ENCODE results near the gene PNPLA7. TPM values are rescaled to one million over a fixed set of nuclear protein-coding genes. Genes with fewer than 3 reads are reported as not detected.

The PNPLA7 gene
- total RNA-seq, 1 experiment from 2014 or later, result 1.3 TPM

DNA sequence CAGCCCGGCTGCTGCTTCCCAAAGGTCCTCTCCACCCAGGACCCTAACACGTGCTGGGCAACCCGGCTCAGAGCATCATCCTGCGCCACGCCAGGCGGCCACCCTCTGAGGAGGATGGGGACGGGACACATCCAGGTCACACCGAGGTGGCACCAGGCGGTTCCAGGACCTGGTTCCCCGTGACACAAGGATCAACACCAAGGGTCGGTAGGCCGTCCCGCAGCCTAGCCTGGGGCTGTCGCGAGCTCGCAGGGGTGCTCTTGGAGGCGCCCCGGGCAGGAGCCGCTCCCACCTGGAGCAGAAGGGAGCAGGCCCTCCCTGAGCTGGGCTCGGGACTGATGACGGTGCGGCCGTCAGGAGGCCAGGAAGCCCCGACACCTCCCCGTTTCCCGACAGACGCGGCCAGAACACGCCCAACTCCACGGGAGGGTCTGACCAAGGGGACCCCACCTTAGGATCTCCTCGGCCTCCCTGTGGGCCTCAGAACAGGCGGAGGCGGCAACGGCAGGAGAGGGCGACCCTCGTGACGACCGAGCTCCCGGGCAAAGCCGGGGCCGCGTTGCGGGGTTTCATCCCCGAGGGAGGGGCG is 133.5 kb downstream of the PNPLA7 start:
- POLR2A ChIA-PET, result no interaction called here
- Mint-ChIP-seq H3K4me3 (no peak overlapping the region), H3K36me3 (no peaks in the 10 kb centered on the region), H3K4me1 (no peaks in the 10 kb centered on the region), H3K27ac (no peak overlapping the region), H3K9me3 (no peaks in the 10 kb centered on the region), H3K27me3 (ENCODE audit: low read depth) (no peaks in the 10 kb centered on the region)
- ATAC-seq, result no peak
- CTCF ChIA-PET, result interaction anchor here (0.5 kb wide), 1 partner anchor 41 kb away, joined by 3 read pairs; no protein-coding TSS in a partner anchor
- TF ChIP-seq JAZF1 (CRISPR knock-in tag; IDR thresholded peaks at IDR 0.05) (no peak), ZNF219 (CRISPR knock-in tag; IDR thresholded peaks at IDR 0.05; ENCODE audit: borderline replicate concordance) (no peak), CDX4 (CRISPR knock-in tag; IDR thresholded peaks at IDR 0.05; ENCODE audit: borderline replicate concordance) (no peak), SP1 (CRISPR knock-in tag; conservative IDR thresholded peaks at IDR 0.05) (no peak), JUN (CRISPR knock-in tag; IDR thresholded peaks at IDR 0.05) (no peak), ATF1 (CRISPR knock-in tag; IDR thresholded peaks at IDR 0.05) (no peak), ZNF317 (CRISPR knock-in tag; IDR thresholded peaks at IDR 0.05; ENCODE audit: borderline replicate concordance, low read depth) (no peak), ESRRA (CRISPR knock-in tag; IDR thresholded peaks at IDR 0.05; ENCODE audit: borderline replicate concordance) (no peak), FOXP1 (CRISPR knock-in tag; IDR thresholded peaks at IDR 0.05; ENCODE audit: borderline replicate concordance) (no peak), ZNF232 (CRISPR knock-in tag; IDR thresholded peaks at IDR 0.05) (no peak), MYBL2 (CRISPR knock-in tag; IDR thresholded peaks at IDR 0.05) (no peak), ERG (CRISPR knock-in tag; IDR thresholded peaks at IDR 0.05) (no peak), ZNF423 (CRISPR knock-in tag; IDR thresholded peaks at IDR 0.05) (no peak), RELA (CRISPR knock-in tag; IDR thresholded peaks at IDR 0.05; ENCODE audit: borderline replicate concordance) (no peak)
- TF ChIP-seq, protein P1, sequence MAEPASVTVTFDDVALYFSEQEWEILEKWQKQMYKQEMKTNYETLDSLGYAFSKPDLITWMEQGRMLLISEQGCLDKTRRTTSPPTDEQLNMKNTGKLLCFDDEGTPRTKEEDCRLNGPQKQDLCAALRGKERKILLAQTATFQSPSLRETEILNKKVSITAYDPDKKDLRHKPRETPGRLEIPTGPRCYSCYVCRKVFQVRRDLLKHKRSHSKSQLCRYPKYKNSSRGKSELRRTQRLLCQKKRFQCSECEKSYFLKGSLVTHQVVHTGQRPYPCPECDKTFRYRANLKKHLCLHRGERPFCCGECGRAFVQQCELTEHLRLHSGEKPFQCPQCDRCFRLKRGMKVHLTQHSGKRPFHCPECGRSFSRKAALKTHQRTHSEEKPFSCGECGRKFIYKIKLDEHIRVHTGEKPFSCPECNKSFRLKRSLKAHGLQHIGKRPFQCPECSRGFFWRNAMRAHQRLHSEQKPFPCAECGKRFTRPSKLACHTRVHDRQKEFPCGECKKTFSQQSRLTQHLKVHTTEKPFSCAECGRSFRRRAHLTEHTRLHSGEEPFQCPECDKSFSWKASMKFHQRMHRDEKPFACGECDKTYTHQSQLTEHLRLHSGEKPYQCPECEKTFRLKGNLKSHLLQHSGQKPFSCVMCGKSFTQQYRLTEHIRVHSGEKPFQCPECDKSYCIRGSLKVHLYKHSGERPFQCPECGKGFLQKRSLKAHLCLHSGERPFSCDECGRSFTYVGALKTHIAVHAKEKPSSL (CRISPR knock-in tag; conservative IDR thresholded peaks at IDR 0.05), result no peak
- no peak for DNase-seq (ENCODE audit: low spot score)

DNA sequence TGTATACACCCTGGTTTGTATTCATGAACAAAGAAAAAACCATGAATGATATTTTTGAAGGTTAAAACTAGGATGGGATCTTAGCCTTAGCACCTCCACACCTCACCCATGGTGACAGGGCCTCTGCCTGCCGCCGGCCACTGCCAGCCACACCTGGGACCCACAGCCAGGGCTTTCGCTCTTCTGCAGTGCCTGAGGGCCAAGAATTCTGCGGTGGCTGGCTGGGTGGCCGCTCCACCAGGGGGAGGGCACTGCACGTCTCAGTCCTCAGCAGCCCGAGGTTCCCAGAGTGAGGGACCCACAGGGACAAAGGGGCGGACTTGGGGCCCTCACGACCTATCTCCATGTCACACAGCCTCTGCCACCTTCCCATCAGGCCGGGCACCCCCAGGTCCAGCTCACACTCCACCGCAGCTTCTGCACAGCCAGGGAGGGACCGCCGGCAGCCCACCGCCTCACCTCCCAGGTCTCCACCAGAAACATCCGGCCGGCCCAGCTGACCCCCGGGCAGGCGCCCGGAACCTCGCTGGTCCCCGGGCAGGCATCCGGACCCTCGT is 134.1 kb downstream of the PNPLA7 start:
- Mint-ChIP-seq H3K27me3 (ENCODE audit: low read depth) (no peaks in the 10 kb centered on the region), H3K36me3 (no peaks in the 10 kb centered on the region), H3K9me3 (no peaks in the 10 kb centered on the region), H3K4me3 (no peak overlapping the region), H3K27ac (no peak overlapping the region), H3K4me1 (no peaks in the 10 kb centered on the region)
- TF ChIP-seq ZBTB43 (CRISPR knock-in tag; IDR thresholded peaks at IDR 0.05), result no peak
- no peak for TF ChIP-seq CBFB (CRISPR knock-in tag; IDR thresholded peaks at IDR 0.05; ENCODE audit: low read depth)
- no peak for TF ChIP-seq SP1 (CRISPR knock-in tag; conservative IDR thresholded peaks at IDR 0.05)
- ChIA-PET CTCF (interaction anchor here (1.0 kb wide), 1 partner anchor 93 kb away, joined by 3 read pairs; no protein-coding TSS in a partner anchor), POLR2A (no interaction called here)
- DNase-seq (ENCODE audit: low spot score) (no peak), ATAC-seq (no peak)

DNA sequence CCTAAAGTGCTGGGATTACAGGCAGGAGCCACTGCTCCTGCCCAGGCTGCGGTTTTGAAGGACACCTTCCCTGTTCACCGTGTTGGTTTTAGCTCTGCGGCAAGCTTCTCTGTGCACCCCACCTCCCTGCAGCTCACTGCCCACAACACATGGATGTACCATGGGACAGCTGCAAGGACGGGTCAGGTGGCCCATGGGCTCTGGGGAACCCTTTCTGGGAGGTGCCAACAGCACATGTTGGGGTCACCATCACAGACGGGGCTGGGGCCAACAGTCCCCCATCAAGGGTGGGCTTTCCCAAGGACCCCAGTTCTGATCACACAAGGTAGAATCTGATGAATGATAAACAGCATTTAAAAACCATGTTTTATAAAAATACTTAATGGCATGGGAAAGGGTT is 134.8 kb downstream of the PNPLA7 start:
- Mint-ChIP-seq H3K27ac (no peak overlapping the region), H3K36me3 (no peaks in the 10 kb centered on the region), H3K4me1 (no peaks in the 10 kb centered on the region), H3K27me3 (ENCODE audit: low read depth) (no peaks in the 10 kb centered on the region), H3K4me3 (no peak overlapping the region), H3K9me3 (no peaks in the 10 kb centered on the region)
- TF ChIP-seq ZNF423 (CRISPR knock-in tag; IDR thresholded peaks at IDR 0.05), result no peak
- TF ChIP-seq, protein P2, sequence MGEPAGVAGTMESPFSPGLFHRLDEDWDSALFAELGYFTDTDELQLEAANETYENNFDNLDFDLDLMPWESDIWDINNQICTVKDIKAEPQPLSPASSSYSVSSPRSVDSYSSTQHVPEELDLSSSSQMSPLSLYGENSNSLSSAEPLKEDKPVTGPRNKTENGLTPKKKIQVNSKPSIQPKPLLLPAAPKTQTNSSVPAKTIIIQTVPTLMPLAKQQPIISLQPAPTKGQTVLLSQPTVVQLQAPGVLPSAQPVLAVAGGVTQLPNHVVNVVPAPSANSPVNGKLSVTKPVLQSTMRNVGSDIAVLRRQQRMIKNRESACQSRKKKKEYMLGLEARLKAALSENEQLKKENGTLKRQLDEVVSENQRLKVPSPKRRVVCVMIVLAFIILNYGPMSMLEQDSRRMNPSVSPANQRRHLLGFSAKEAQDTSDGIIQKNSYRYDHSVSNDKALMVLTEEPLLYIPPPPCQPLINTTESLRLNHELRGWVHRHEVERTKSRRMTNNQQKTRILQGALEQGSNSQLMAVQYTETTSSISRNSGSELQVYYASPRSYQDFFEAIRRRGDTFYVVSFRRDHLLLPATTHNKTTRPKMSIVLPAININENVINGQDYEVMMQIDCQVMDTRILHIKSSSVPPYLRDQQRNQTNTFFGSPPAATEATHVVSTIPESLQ (CRISPR knock-in tag; IDR thresholded peaks at IDR 0.05), result no peak
- DNase-seq (ENCODE audit: low spot score), result no peak
- POLR2A ChIA-PET, result no interaction called here
- CTCF ChIA-PET, result interaction anchor here (1.0 kb wide), 1 partner anchor 94 kb away, joined by 3 read pairs; no protein-coding TSS in a partner anchor
- no peak for ATAC-seq
